HepG2 (cell line): Measurements from ENCODE around the gene TULP3. TPM values are rescaled to one million over a fixed set of nuclear protein-coding genes. Genes with fewer than 3 reads are reported as not detected.
A peak's percentile ranks its signal among the peaks of the same experiment; 100 is the strongest.

Experiments used
- ATM ChIP-seq: fragments of 450-650 bp; IDR thresholded peaks from 2 replicates; pipeline ENCODE4 v1.7.1; 2017; ENCODE audit warnings: mild to moderate bottlenecking, borderline replicate concordance
- CBFB ChIP-seq: sonication (generic); formaldehyde crosslinking; IDR thresholded peaks from 2 replicates; pipeline ENCODE4 v1.4.0; 2020; ENCODE audit warnings: missing genetic modification reagents
- EP300 ChIP-seq, 3 experiments: sonication (generic) in 1 of 3; formaldehyde crosslinking in 1 of 3; IDR thresholded peaks; 2 replicates each; pipeline versions ENCODE4 v1.5.1 to v1.6.1; 2011 to 2020; ENCODE audit warnings: low read depth in 2 of 3, low read length in 2 of 3, borderline replicate concordance in 1 of 3, improper control_type of control experiment in 1 of 3, mild to moderate bottlenecking in 1 of 3, missing genetic modification reagents in 1 of 3, moderate library complexity in 1 of 3
- HDAC6 ChIP-seq: fragments of 200-600 bp; sonication (generic); IDR thresholded peaks from 2 replicates; pipeline ENCODE4 v1.7.0; 2017; ENCODE audit warnings: mild to moderate bottlenecking, antibody characterized with exemption, low read length, low read depth
- IKZF4 ChIP-seq: sonication (generic); formaldehyde crosslinking; IDR thresholded peaks from 2 replicates; pipeline ENCODE4 v1.5.1; 2020; ENCODE audit warnings: borderline replicate concordance, mild to moderate bottlenecking, low read depth, missing genetic modification reagents; ENCODE audit errors: not compliant biosample characterization
- KLF13 ChIP-seq: sonication (generic); formaldehyde crosslinking; IDR thresholded peaks from 2 replicates; pipeline ENCODE4 v1.4.0; 2020; ENCODE audit warnings: mild to moderate bottlenecking, missing genetic modification reagents
- MIER3 ChIP-seq: IDR thresholded peaks from 2 replicates; pipeline ENCODE4 v1.6.1; 2016; ENCODE audit warnings: missing compliant biosample characterization, borderline replicate concordance
- RARA ChIP-seq: IDR thresholded peaks from 2 replicates; pipeline ENCODE4 v1.6.1; 2016; ENCODE audit warnings: missing genetic modification reagents, missing compliant biosample characterization
- RBFOX2 ChIP-seq: fragments of 200-400 bp; formaldehyde crosslinking; IDR thresholded peaks from 2 replicates; pipeline ENCODE4 v1.6.1; 2017; ENCODE audit warnings: low read depth, mild to moderate bottlenecking, low read length
- RCOR2 ChIP-seq: IDR thresholded peaks from 2 replicates; pipeline ENCODE4 v1.6.1; 2016; ENCODE audit warnings: missing biosample characterization, missing genetic modification reagents
- SP1 ChIP-seq, 2 experiments: fragments of 450-650 bp in 1 of 2; sonication (generic) in 1 of 2; formaldehyde crosslinking in 1 of 2; IDR thresholded peaks; 2 replicates each; pipeline versions ENCODE4 v1.4.0 to v1.6.1; 2016 to 2020; ENCODE audit warnings: missing genetic modification reagents in 1 of 2
- SRSF1 ChIP-seq: fragments of 200-400 bp; formaldehyde crosslinking; optimal IDR thresholded peaks from 2 replicates; pipeline ENCODE3; 2017; ENCODE audit warnings: mild to moderate bottlenecking, low read depth, low read length, moderate library complexity
- TCF7L2 ChIP-seq: IDR thresholded peaks from 2 replicates; pipeline ENCODE4 v1.6.1; 2011; ENCODE audit warnings: mild to moderate bottlenecking, low read depth, low read length, moderate library complexity
- UBTF ChIP-seq: sonication (generic); formaldehyde crosslinking; IDR thresholded peaks from 2 replicates; pipeline ENCODE4 v1.4.0; 2020; ENCODE audit warnings: mild to moderate bottlenecking, missing genetic modification reagents
- ZBTB33 ChIP-seq: sonication (generic); formaldehyde crosslinking; IDR thresholded peaks from 2 replicates; pipeline ENCODE4 v1.4.0; 2020; ENCODE audit warnings: missing genetic modification reagents
- ZBTB44 ChIP-seq: sonication (generic); formaldehyde crosslinking; IDR thresholded peaks from 2 replicates; pipeline ENCODE4 v1.4.0; 2020; ENCODE audit warnings: missing genetic modification reagents
- ZNF577 ChIP-seq: sonication (generic); formaldehyde crosslinking; IDR thresholded peaks from 2 replicates; pipeline ENCODE4 v1.4.0; 2020; ENCODE audit warnings: mild to moderate bottlenecking, low read depth, missing genetic modification reagents, borderline replicate concordance
- ZNF615 ChIP-seq: sonication (generic); formaldehyde crosslinking; IDR thresholded peaks from 2 replicates; pipeline ENCODE4 v1.5.0; 2020; ENCODE audit warnings: mild to moderate bottlenecking, missing genetic modification reagents, borderline replicate concordance
- ZNF713 ChIP-seq: sonication (generic); formaldehyde crosslinking; IDR thresholded peaks from 2 replicates; pipeline ENCODE4 v1.4.0; 2020; ENCODE audit warnings: mild to moderate bottlenecking, missing genetic modification reagents
- polyA plus RNA-seq, 8 experiments: library from polyadenylated mRNA; depleted of rRNA in 3 of 8; stranded (reverse) in 7 of 8; unstranded in 1 of 8; fragments of >200 nt; fragmentation: Illumina TruSeq in 4 of 8; extraction: Trizol in 4 of 8; gene quantifications; 2 replicates each; pipeline versions ENCODE4 v1.2.1 to v1.2.3, GENCODE V29; 2011 to 2016; ENCODE audit warnings: low read depth in 4 of 8, missing spikeins in 1 of 8, mixed read lengths in 1 of 8; ENCODE audit not compliant: insufficient read depth in 1 of 8
- total RNA-seq, 5 experiments: library from RNA; depleted of rRNA; stranded (reverse); fragments of >200 nt; fragmentation: Illumina TruSeq; extraction: Trizol; gene quantifications; 2 replicates each; pipeline ENCODE4 v1.2.3, GENCODE V29; 2016; ENCODE audit warnings: low read depth in 1 of 5
- TF ChIP-seq, protein P1 (sequence below), 2 experiments: sonication (generic) in 1 of 2; formaldehyde crosslinking in 1 of 2; IDR thresholded peaks; 2 replicates each; pipeline versions ENCODE4 v1.4.0 to v1.6.1; 2018 to 2020; ENCODE audit warnings: missing genetic modification reagents in 2 of 2, borderline replicate concordance in 1 of 2, low read depth in 1 of 2, mild to moderate bottlenecking in 1 of 2, missing biosample characterization in 1 of 2

The TULP3 gene
- total and polyA plus RNA-seq, 2 of the 13 experiments (the other 11 are each of a cell fraction or from before 2014, with no cell fraction given) = 11.2 to 13.2 TPM

GRCh38 chr12:2959505-2960389 lies 69.1 kb downstream of the TULP3 start (continued):
- TF ChIP-seq ZBTB33 (no peak), UBTF (peak; percentile 84), HDAC6 (no peak), SP1 (IDR thresholded peaks at IDR 0.05) (no peak), SP1 (CRISPR knock-in tag; IDR thresholded peaks at IDR 0.05) (0 out of 2 replicates have a peak, but pooled peaks have one; percentile 5), CBFB (CRISPR knock-in tag) (no peak), ATM (no peak), IKZF4 (peak; percentile 55), SRSF1 (peak; percentile 39), ZNF615 (CRISPR knock-in tag) (no peak), RBFOX2 (peak; percentile 83), ZNF577 (CRISPR knock-in tag) (no peak), EP300 (IDR thresholded peaks at IDR 0.05; ENCODE audit: low read depth in 2 of 2, low read length in 2 of 2) (0 out of 4 replicates have a peak, but pooled peaks of 1 of the 2 experiments have one; percentile 8), EP300 (CRISPR knock-in tag; IDR thresholded peaks at IDR 0.05; ENCODE audit: borderline replicate concordance) (no peak), MIER3 (CRISPR knock-in tag) (no peak), RCOR2 (CRISPR knock-in tag) (no peak), KLF13 (no peak), TCF7L2 (no peak), RARA (CRISPR knock-in tag) (no peak), ZNF713 (CRISPR knock-in tag) (no peak), ZBTB44 (CRISPR knock-in tag) (no peak)
- TF ChIP-seq, protein P1, sequence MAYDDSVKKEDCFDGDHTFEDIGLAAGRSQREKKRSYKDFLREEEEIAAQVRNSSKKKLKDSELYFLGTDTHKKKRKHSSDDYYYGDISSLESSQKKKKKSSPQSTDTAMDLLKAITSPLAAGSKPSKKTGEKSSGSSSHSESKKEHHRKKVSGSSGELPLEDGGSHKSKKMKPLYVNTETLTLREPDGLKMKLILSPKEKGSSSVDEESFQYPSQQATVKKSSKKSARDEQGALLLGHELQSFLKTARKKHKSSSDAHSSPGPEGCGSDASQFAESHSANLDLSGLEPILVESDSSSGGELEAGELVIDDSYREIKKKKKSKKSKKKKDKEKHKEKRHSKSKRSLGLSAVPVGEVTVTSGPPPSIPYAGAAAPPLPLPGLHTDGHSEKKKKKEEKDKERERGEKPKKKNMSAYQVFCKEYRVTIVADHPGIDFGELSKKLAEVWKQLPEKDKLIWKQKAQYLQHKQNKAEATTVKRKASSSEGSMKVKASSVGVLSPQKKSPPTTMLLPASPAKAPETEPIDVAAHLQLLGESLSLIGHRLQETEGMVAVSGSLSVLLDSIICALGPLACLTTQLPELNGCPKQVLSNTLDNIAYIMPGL (CRISPR knock-in tag; IDR thresholded peaks at IDR 0.05; ENCODE audit: borderline replicate concordance in 1 of 2, low read depth in 1 of 2) = no peak; a peak in 1 of 4 replicates
